Transverse colon (tissue), 4 donors: ENCODE data around the gene FAM135A. TPM values are rescaled to one million over a fixed set of nuclear protein-coding genes. Genes with fewer than 3 reads are reported as not detected.
"Not testable (repeated sequence)": the region's sequence is repeated elsewhere in the genome, so short reads cannot be mapped to it uniquely, and the experiment has no call there.

Source experiments
- DNase-seq: peaks from one replicate; pipeline ENCODE4 v3.0.0-alpha.2; 2019
- H3K27ac ChIP-seq, 4 donors: fragments of 200-600 bp; sonication (generic); 2 replicates each; pipeline ENCODE4 v1.5.1; 2016 to 2018; ENCODE audit warnings: inconsistent platforms in 4 of 4
- H3K27me3 ChIP-seq: fragments of 200-600 bp; sonication (generic); 2 replicates; pipeline ENCODE4 v1.5.1; 2017; ENCODE audit warnings: inconsistent platforms
- H3K36me3 ChIP-seq, 4 donors: fragments of 200-600 bp; sonication (generic); 2 replicates each; pipeline ENCODE4 v1.5.1; 2017 to 2019; ENCODE audit warnings: inconsistent platforms in 4 of 4
- H3K4me1 ChIP-seq, 4 donors: fragments of 200-600 bp; sonication (generic); 2 replicates each; pipeline ENCODE4 v1.5.1; 2017 to 2020; ENCODE audit warnings: inconsistent platforms in 4 of 4
- H3K4me3 ChIP-seq, 4 donors: fragments of 200-600 bp; sonication (generic); 1 replicate in 1 of 4; 2 replicates in 3 of 4; pipeline versions ENCODE4 v1.5.1 to v1.6.1; 2017 to 2019; ENCODE audit warnings: inconsistent platforms in 4 of 4
- H3K9me3 ChIP-seq, 2 donors: fragments of 200-600 bp; sonication (generic); 2 replicates each; pipeline ENCODE4 v1.5.1; 2017 to 2019; ENCODE audit warnings: inconsistent platforms in 2 of 2
- CTCF ChIP-seq, 5 experiments: fragments of 200-600 bp in 3 of 5; fragments of 450-650 bp in 2 of 5; sonication (generic) in 3 of 5; IDR thresholded peaks; 1 replicate in 2 of 5; 2 replicates in 3 of 5; pipeline ENCODE4 v1.5.1; 2016 to 2017; ENCODE audit warnings: antibody characterized with exemption in 5 of 5, inconsistent platforms in 3 of 5, mild to moderate bottlenecking in 2 of 5, moderate library complexity in 1 of 5
- EP300 ChIP-seq: sonication (generic); formaldehyde crosslinking; IDR thresholded peaks from one replicate; pipeline ENCODE4 v1.6.1; 2017; ENCODE audit warnings: antibody characterized with exemption, low read depth
- POLR2A ChIP-seq: fragments of 450-650 bp; IDR thresholded peaks from one replicate; pipeline ENCODE4 v1.6.1; 2016; ENCODE audit warnings: antibody characterized with exemption, mild to moderate bottlenecking, moderate library complexity
- POLR2AphosphoS5 ChIP-seq, 3 donors: sonication (generic); formaldehyde crosslinking; IDR thresholded peaks; one replicate each; pipeline ENCODE4 v1.6.1; 2016; ENCODE audit warnings: antibody characterized with exemption in 3 of 3
- WGBS, 2 donors: methylation state at CpG; one replicate each; pipeline ENCODE4 v1.1.5; 2018; ENCODE audit warnings: low coverage in 1 of 2; 5-methylcytosine and 5-hydroxymethylcytosine counted together
- in situ Hi-C, 4 donors: fragments of 200-750 bp; cut with MboI; loops; one replicate each; pipeline versions ENCODE4 v1.15.0 to v1.15.1; 2017; ENCODE audit warnings: low sequenced_read_pairs in 3 of 4, low pct_ligation_motif_present in 1 of 4, low pct_unique_long_range_greater_than_20kb in 1 of 4
- intact Hi-C: fragments of 100-400 bp; cut with DNase I; formaldehyde crosslinking; loops from one replicate; pipeline ENCODE4 v1.15.1; 2023; ENCODE audit warnings: low total_unique reads
- small RNA-seq, 4 donors: library from RNA; depleted of rRNA; stranded (forward); fragments of <200 nt; gene quantifications; one replicate each; pipeline ENCODE3, GENCODE V24; 2016
- total RNA-seq, 4 donors: library from RNA; depleted of rRNA; stranded (reverse); fragments of >200 nt; gene quantifications; one replicate each; pipeline ENCODE4 v1.1.0, GENCODE V29; 2016

Gene FAM135A
- total RNA-seq, 4 donors from 2014 or later: 38.9 to 115 (median 65.7) TPM

- H3K4me3 ChIP-seq: no peak overlapping the region
- H3K4me1 ChIP-seq: no peaks in the 10 kb centered on the region
- intact Hi-C loops (no loop called here), in situ Hi-C loops (no loop called here)
- H3K27ac ChIP-seq: no peak overlapping the region
- H3K27me3 ChIP-seq: no peaks in the 10 kb centered on the region
- no peaks in the 10 kb centered on the region for H3K9me3 ChIP-seq
- DNase-seq: no peak
- no peaks in the 10 kb centered on the region for H3K36me3 ChIP-seq
- 91% methylated on average over 6 of the region's 6 CpGs; no CpG with 5 or more reads in 1 of the 2 donors for WGBS, 2 donors
- TF ChIP-seq CTCF (IDR thresholded peaks at IDR 0.05) (no peak), POLR2A (no peak), POLR2AphosphoS5 (IDR thresholded peaks at IDR 0.05) (no peak), EP300 (no peak)
Observed at GRCh38 chr6:70604254-70604653, 190.9 kb downstream of the FAM135A start.

GRCh38 chr6:70607371-70607770 is 194.1 kb downstream of the FAM135A start:
- H3K4me1 ChIP-seq, in situ Hi-C loops, H3K27me3 ChIP-seq, H3K27ac ChIP-seq, H3K9me3 ChIP-seq, H3K36me3 ChIP-seq, H3K4me3 ChIP-seq, intact Hi-C loops, DNase-seq: not testable (repeated sequence)
- WGBS, 2 donors: 70 to 80% methylated on average over 2 of the region's 2 CpGs

GRCh38 chr6:70609181-70609580 is 195.9 kb downstream of the FAM135A start:
- 89 to 93% methylated on average over 8 to 13 of the region's 13 CpGs for WGBS, 2 donors
- DNase-seq, in situ Hi-C loops, intact Hi-C loops, H3K4me3 ChIP-seq, H3K9me3 ChIP-seq, H3K36me3 ChIP-seq, H3K27me3 ChIP-seq, H3K4me1 ChIP-seq, H3K27ac ChIP-seq: not testable (repeated sequence)

Small RNAs within 50 kb of the gene (small RNA-seq; reads per million reads assigned to genes)
- gene RNU7-48P: 0 reads per million in 4 donors

Other genes with a start within 250 kb of the FAM135A start
- gene COL9A1, start 110.4 kb upstream of the FAM135A start, total RNA-seq: 1 to 10 TPM in 1 of 4 donors, under 1 TPM in 1, not detected in 2; 0.64 to 1.5 TPM
- 1 to 10 TPM; 1.9 to 8.3 (median 5.3) TPM for gene SDHAF4, start 153.4 kb downstream of the FAM135A start, total RNA-seq